ENCODE measurements around the gene TAL1. TPM values are rescaled to one million over a fixed set of nuclear protein-coding genes. Genes with fewer than 3 reads are reported as not detected.

The TAL1 gene
- total RNA-seq, 1 experiment from 2014 or later: not detected

GRCh38 chr1:47233186-47233585 is 1.2 kb upstream of the TAL1 start:
- Histone ChIP-seq H3K4me1 (ENCODE audit: insufficient read depth, low read length) (no peaks in the 10 kb centered on the region; the same call in 1 of the 2 replicates), H3K9ac (ENCODE audit: extremely low read depth, insufficient read length, low read length) (no peak overlapping the region), H2BK5ac (ENCODE audit: insufficient read length, low read length) (no peak overlapping the region), H3K27ac (ENCODE audit: insufficient read length, low read depth, low read length) (no peak overlapping the region), H2BK20ac (ENCODE audit: low read depth, low read length, poor library complexity, severe bottlenecking) (no peak overlapping the region), H3K9me3 (ENCODE audit: control insufficient read depth, low read depth, low read length) (no peaks in the 10 kb centered on the region), H4K8ac (replicated peaks; ENCODE audit: insufficient read length, low read depth, low read length) (no peak overlapping the region), H3K56ac (ENCODE audit: insufficient read length, low read depth, low read length) (no peak overlapping the region), H3K18ac (ENCODE audit: insufficient read length, low read depth, low read length) (no peak overlapping the region), H2BK120ac (ENCODE audit: low read depth, low read length, poor library complexity, severe bottlenecking) (no peak overlapping the region), H2AK5ac (ENCODE audit: insufficient read length, low read length) (no peak overlapping the region), H2AFZ (ENCODE audit: low read length) (no peak overlapping the region), H3T11ph (ENCODE audit: low read length) (no peak overlapping the region), H3K79me2 (ENCODE audit: insufficient read depth, low read length) (no peaks in the 10 kb centered on the region), H3K23ac (ENCODE audit: insufficient read length, low read depth, low read length) (no peak overlapping the region), H2BK12ac (ENCODE audit: insufficient read length, low read depth, low read length) (no peak overlapping the region), H4K91ac (ENCODE audit: insufficient read length, low read depth, low read length) (no peak overlapping the region), H3K4me2 (ENCODE audit: insufficient read depth, insufficient read length, low read length) (no peak overlapping the region), H3K4ac (ENCODE audit: low read depth, low read length) (no peak overlapping the region), H3K23me2 (ENCODE audit: insufficient read length, low read depth, low read length, poor library complexity, severe bottlenecking) (peaks cover 18% of the 10 kb centered on the region), H2BK15ac (ENCODE audit: low read depth, low read length) (no peak overlapping the region), H4K5ac (ENCODE audit: insufficient read length, low read depth, low read length) (no peak overlapping the region), H3K27me3 (ENCODE audit: insufficient read depth, low read length) (peaks cover 76% of the 10 kb centered on the region), H3K79me1 (ENCODE audit: insufficient read depth, low read depth, low read length, poor library complexity, severe bottlenecking) (no peaks in the 10 kb centered on the region), H4K20me1 (ENCODE audit: control insufficient read depth, insufficient read depth, insufficient read length) (peaks cover under 1% of the 10 kb centered on the region), H3K14ac (ENCODE audit: insufficient read depth, low read length) (no peak overlapping the region)
- Mint-ChIP-seq H3K27ac (no peak overlapping the region), H3K4me1 (peaks cover 30 to 47% of the 10 kb centered on the region in 2 experiments), H3K36me3 (ENCODE audit: insufficient read depth in 1 of 3, low read depth in 3 of 3) (peaks cover 0 to 3% (median 0%) of the 10 kb centered on the region in 3 experiments; a peak in 2 of 7 replicates), H3K4me3 (peak overlapping the region in 1 of 2 experiments; percentile 75; a peak in 3 of 5 replicates), H3K27me3 (ENCODE audit: low read depth) (peaks cover 100% of the 10 kb centered on the region), H3K9me3 (peaks cover 0 to 4% of the 10 kb centered on the region in 2 experiments; a peak in 1 of 5 replicates)
- WGBS (ENCODE audit: extremely low coverage, insufficient read length, low lambda C conversion rate): no CpG with 5 or more reads among the region's 6 CpGs
- no peak for TF ChIP-seq CTCF (conservative IDR thresholded peaks at IDR 0.05)
- no peak for DNase-seq
